Lower leg skin (tissue), 4 donors: ENCODE measurements around the gene FAM171A1. TPM values are rescaled to one million over a fixed set of nuclear protein-coding genes. Genes with fewer than 3 reads are reported as not detected.

ENCODE experiments used
- DNase-seq, 2 donors: peaks; one replicate each; pipeline ENCODE4 v3.0.0-alpha.2; 2019; ENCODE audit warnings: low spot score in 2 of 2
- H3K4me3 ChIP-seq: fragments of 200-600 bp; sonication (generic); 2 replicates; pipeline ENCODE4 v1.5.1; 2017; ENCODE audit warnings: mild to moderate bottlenecking, low read depth; ENCODE audit not compliant: poor library complexity, severe bottlenecking
- CTCF ChIP-seq, 3 donors: fragments of 450-650 bp; IDR thresholded peaks; one replicate each; pipeline ENCODE4 v1.5.1; 2016; ENCODE audit warnings: antibody characterized with exemption in 3 of 3, mild to moderate bottlenecking in 3 of 3, moderate library complexity in 2 of 3
- POLR2A ChIP-seq, 2 donors: fragments of 450-650 bp; IDR thresholded peaks; one replicate each; pipeline ENCODE4 v1.6.1; 2016 to 2017; ENCODE audit warnings: antibody characterized with exemption in 2 of 2, mild to moderate bottlenecking in 1 of 2, moderate library complexity in 1 of 2
- WGBS, 2 donors: methylation state at CpG; one replicate each; pipeline ENCODE4 v1.1.5; 2018; 5-methylcytosine and 5-hydroxymethylcytosine counted together
- intact Hi-C: fragments of 100-400 bp; cut with DNase I; formaldehyde crosslinking; loops from one replicate; pipeline ENCODE4 v1.15.0; 2023; ENCODE audit warnings: low total_unique reads
- total RNA-seq, 4 donors: library from RNA; depleted of rRNA; stranded (reverse); fragments of >200 nt; gene quantifications; one replicate each; pipeline ENCODE4 v1.1.0, GENCODE V29; 2016

Gene FAM171A1
- total RNA-seq, 4 donors from 2014 or later, result 2.7 to 5.4 (median 3.1) TPM

DNA sequence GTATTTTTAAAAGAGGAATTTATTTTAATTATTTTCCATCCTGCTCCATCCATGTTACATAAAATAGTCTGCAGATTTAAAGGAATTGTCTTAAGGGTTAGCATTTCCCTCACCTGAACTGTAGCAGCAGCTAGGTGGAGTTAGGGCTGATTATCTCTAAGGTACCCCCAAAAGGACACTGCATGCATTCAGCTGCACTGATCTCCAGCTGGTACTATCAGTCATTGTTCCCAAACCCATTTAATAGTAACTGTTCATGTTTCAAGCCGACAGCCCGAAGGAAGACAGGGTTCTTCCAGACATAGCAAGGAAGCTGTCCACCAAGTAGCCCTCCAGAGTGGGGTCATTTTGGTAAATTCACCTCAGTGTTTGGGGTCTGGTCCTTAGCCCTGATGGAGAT, 48.7 kb downstream of the FAM171A1 start:
- intact Hi-C loops, result no loop called here
- WGBS, 2 donors, result 44 to 82% methylated on average over 2 of the region's 2 CpGs

DNA sequence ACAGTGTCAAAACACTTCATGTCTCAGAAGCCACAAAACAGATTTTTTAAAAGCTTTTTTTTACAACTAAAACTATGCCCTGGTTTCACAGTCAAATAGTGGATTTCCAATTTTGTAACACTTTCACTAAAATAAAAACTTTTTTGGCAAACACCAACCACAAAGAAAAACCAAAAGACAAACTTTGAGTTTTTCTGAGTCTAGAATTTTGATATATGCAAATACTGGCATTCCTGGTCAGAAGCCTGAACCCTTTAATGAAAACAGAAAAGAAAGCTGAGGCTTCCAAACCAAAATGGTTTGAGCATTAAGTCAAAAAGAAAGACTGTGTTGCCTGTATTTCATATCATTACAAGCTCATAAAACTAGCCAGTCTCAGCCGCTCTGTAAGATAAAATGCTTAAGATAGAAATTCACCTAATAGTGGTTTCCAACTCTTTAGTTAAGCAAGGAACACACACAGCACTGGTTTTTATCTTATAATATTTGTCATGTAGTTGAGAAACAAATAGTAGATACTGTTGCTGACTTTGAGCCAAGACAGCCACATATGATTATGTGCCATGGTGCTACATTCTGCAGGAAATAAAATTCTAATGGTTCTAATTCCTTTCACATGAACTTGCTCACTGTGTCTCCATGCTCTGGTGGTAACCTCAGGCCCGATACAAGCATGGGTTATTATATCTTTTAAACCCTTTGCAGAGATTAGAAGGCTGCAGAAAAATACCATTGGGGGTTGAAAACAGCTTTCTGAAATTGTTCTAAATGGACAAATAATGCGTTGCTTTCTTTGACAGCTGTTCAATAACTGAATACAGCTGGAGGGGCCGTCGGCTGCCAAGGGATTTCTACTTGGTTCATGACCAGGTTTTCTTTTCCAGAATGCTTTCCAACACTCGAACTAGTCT, 49.4 kb downstream of the FAM171A1 start:
- intact Hi-C loops, result no loop called here
- peak in 1 of 2 donors; percentile 81 for DNase-seq
- no peak overlapping the region for H3K4me3 ChIP-seq
- 29 to 33% methylated on average over 6 of the region's 6 CpGs for whole genome bisulfite sequencing, 2 donors
- no peak for TF ChIP-seq POLR2A (IDR thresholded peaks at IDR 0.05)
- no peak for TF ChIP-seq CTCF (IDR thresholded peaks at IDR 0.05)

More for the DNA sequence above, 48.7 kb downstream of the FAM171A1 start:
- peak in 1 of 2 donors; percentile 15 for DNase-seq
- TF ChIP-seq CTCF (IDR thresholded peaks at IDR 0.05) (no peak), POLR2A (IDR thresholded peaks at IDR 0.05) (no peak)
- no peak overlapping the region for H3K4me3 ChIP-seq

DNA sequence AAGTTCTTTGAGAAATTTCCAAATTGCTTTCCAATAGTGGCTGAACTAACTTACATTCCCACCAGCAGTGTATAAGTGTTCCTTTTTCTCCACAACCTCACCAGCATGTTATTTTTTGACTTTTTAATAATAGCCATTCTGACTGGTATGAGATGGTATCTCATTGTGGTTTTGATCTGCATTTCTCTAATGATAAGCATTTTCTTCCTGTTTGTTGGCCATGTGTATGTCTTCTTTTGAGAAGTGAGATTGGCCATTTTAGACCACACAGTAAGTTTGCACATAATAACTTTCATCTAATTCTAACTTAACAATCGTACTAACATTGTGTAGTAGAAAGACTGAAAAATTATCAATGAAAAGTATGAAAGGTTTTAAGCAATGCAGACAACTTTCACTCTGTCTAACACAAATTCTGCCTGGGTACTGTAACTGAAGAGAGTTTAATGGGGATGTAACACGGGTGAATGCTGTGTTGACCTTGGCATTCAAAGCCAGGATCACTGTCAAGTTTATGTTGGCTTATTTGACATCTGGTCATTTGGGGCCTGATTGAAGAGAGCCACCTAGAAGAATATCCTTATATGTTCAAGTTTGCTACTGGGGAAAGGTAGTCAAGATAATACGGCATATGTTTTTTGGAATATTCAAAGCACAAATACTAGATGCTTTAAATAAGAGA, 50.4 kb downstream of the FAM171A1 start:
- TF ChIP-seq CTCF (IDR thresholded peaks at IDR 0.05) (no peak), POLR2A (IDR thresholded peaks at IDR 0.05) (no peak)
- WGBS, 2 donors, result 60 to 67% methylated on average over 3 of the region's 3 CpGs
- intact Hi-C loops, result no loop called here
- no peak overlapping the region for H3K4me3 ChIP-seq
- no peak for DNase-seq

DNA sequence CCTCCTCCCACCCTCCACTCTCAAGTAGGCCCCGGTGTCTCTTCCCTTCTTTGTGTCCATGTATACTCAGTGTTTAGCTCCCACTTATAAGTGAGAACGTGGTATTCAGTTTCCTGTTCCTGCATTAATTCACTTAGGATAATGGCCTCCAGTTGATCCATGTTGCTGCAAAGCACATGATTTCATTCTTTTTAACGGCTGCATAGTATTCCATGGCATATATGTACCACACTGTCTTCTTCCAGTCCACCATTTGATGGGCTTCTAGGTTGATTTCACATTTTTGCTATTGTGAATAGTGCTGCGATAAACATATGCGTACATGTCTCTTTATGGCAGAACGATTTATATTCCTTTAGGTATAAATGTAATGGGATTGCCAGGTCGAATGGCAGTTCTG, 51.0 kb downstream of the FAM171A1 start:
- intact Hi-C loops, result no loop called here
- TF ChIP-seq CTCF (IDR thresholded peaks at IDR 0.05), result no peak
- TF ChIP-seq POLR2A (IDR thresholded peaks at IDR 0.05), result no peak
- 95 to 97% methylated on average over 7 of the region's 7 CpGs for WGBS, 2 donors
- H3K4me3 ChIP-seq, result no peak overlapping the region
- no peak for DNase-seq

GRCh38 chr10:15316871-15317464, 54.1 kb downstream of the FAM171A1 start:
- peak in 1 of 2 donors; percentile 59 for DNase-seq
- no peak for TF ChIP-seq CTCF (IDR thresholded peaks at IDR 0.05)
- no peak for TF ChIP-seq POLR2A (IDR thresholded peaks at IDR 0.05)
- intact Hi-C loops, result no loop called here
- H3K4me3 ChIP-seq, result no peak overlapping the region
- WGBS, 2 donors, result 87 to 89% methylated on average over 9 of the region's 9 CpGs
